GM21447 (cell line): ENCODE results near the gene AGXT2.
"Not testable (repeated sequence)": the region's sequence is repeated elsewhere in the genome, so short reads cannot be mapped to it uniquely, and the experiment has no call there.

ENCODE experiments used
- ATAC-seq: cut with Tn5 transposase; IDR thresholded peaks from one replicate; pipeline ENCODE4 v1.9.1; 2021; ENCODE audit not compliant: unreplicated experiment

The AGXT2 gene

GRCh38 chr5:34976347-34976746, 71.4 kb downstream of the AGXT2 start:
- no peak for ATAC-seq

DNA sequence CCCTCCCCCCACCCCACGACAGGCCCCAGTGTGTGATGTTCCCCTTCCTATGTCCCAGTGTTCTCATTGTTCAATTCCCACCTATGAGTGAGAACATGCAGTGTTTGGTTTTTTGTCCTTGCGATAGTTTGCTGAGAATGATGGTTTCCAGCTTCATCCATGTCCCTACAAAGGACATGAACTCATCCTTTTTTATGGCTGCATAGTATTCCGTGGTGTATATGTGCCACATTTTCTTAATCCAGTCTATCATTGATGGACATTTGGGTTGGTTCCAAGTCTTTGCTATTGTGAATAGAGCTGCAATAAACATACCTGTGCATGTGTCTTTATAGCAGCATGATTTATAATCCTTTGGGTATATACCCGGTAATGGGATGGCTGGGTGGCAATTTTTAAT, 76.1 kb downstream of the AGXT2 start:
- ATAC-seq = not testable (repeated sequence)

DNA sequence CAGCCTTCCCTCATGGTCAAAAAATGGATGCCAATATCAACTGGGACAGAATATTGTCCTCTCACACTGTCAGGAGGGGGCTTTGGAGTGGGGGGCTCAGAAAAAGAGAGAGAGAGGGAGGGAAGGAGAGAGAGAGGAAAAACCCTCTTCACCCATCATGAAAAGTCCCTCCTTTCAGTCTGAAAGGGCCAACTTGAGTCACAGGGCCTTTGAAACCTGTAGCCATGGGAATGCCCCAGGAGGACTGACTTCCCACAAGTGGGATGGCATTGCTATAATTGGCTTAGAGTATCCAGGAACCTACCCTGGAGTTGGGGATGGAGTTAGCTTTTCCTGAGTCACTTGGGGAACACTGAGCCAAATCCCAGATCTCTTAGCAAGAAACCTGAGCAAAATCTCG, 77.2 kb downstream of the AGXT2 start:
- ATAC-seq = no peak

- ATAC-seq = no peak
Observed at GRCh38 chr5:34968258-34968657, 79.5 kb downstream of the AGXT2 start.

- no peak for ATAC-seq
Observed at GRCh38 chr5:34967540-34967939, 80.2 kb downstream of the AGXT2 start.

DNA sequence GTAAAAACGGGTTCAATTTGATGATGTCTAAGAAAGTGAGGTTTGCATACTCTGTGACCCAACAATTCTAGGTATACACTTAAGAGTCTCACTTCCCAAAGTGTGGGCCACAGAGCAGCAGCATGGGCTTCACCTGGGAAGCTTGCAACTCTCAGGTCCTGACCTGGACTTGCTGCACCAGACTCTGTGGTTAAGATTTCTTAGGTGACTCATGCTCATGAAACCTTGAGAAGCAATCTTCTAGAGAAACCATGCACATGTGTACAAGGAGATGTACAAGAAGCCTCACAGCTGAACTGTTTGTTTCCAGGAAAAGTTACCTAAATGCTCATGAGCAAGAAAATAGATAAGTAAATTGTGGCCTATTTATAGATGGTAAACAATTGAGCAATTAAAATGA, 88.4 kb downstream of the AGXT2 start:
- ATAC-seq = peak; percentile 94

DNA sequence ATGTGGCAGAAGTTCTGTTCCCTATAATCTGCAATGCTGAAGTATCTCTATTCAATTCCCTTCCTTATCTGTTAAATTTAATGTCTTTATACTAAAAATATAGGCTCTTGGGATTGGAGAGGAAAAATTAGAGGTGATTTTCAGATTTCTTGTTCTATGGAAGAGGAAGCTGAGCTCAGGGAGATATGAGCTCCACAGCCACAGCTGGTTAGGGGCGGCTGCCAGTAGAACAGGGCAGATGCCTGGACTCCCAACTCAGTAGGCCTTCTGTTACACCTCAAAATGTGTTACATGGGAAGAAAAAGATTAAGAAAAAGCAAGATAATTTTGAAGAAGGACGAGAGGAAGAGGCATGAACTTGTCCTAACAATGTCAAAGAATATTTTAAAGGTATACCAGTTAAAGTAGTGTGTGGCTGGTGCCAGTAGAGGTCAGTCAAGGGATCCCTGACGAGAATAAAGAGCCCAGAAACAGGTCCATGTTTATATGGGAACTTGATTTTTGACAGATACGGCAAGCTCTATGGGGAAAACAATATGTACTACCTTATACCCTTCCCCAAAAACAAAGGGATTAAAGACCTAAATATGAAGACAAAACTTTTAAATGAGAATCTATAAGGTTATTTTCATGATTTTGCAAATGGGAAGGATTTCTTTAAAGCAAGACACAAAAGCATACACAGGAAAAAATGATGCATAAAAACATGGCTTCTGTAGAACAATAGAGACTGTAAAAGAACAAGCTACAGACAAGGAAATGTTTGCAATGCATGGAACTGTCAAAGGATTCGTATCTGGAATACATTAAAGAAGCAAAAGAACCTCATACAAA, 89.7 kb downstream of the AGXT2 start:
- no peak for ATAC-seq

- ATAC-seq = no peak
Observed at GRCh38 chr5:34957321-34957720, 90.4 kb downstream of the AGXT2 start.
